ENCODE data around the gene TENT4A. TPM values are rescaled to one million over a fixed set of nuclear protein-coding genes. Genes with fewer than 3 reads are reported as not detected.

Gene TENT4A
- total and polyA plus RNA-seq, 2 experiments from 2014 or later = 6.8 to 14.1 TPM

DNA sequence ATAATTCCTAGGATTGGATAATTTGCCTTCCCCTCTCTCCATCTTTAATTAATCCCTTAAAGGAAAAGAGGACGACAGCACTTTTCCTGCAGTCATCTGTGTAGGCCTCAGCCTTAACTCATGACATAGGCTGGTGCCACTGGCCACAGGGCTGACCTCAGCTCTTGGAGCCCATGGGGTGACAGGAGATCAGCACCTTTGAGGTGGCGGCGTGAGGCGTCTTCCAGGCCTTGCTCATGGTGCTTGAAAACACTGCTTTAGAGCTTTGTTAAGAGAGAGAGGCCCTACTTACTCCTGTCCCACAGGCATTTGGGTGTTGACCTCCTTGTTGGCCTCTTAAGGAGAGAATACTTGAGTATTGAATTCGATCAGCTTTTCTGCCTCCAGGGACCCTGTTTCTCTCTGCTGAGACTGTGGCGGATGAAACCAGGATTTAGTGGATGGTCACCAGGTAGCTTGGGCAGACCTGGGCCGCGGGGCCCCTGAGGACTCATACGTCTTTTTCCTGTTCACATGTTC, 23.4 kb downstream of the TENT4A start:
- Histone ChIP-seq H3K27ac (no peak overlapping the region), H4K20me1 (ENCODE audit: insufficient read depth, poor library complexity, severe bottlenecking) (peaks cover 56% of the 10 kb centered on the region), H3K9me3 (ENCODE audit: low read depth) (no peaks in the 10 kb centered on the region), H3K4me1 (ENCODE audit: insufficient read depth) (peaks cover 5% of the 10 kb centered on the region), H3K79me2 (peaks cover 90% of the 10 kb centered on the region), H3K4me2 (no peak overlapping the region), H2AFZ (no peak overlapping the region), H3K36me3 (replicated peaks; ENCODE audit: insufficient read depth, low read depth) (no peaks in the 10 kb centered on the region), H3K4me3 (no peak overlapping the region), H3K27me3 (no peaks in the 10 kb centered on the region), H3K9me2 (replicated peaks; ENCODE audit: insufficient read depth) (no peaks in the 10 kb centered on the region)
- 96% methylated on average over 9 of the region's 9 CpGs for WGBS (ENCODE audit: low lambda C conversion rate, missing lambda C conversion rate)
- DNase-seq (ENCODE audit: low spot score) = no peak
- TF ChIP-seq EZH2 (IDR thresholded peaks at IDR 0.05; ENCODE audit: borderline replicate concordance) (no peak), EZH2phosphoT487 (IDR thresholded peaks at IDR 0.05; ENCODE audit: low read depth, severe bottlenecking, unreplicated experiment) (no peak)
- TF ChIP-seq, protein P1, sequence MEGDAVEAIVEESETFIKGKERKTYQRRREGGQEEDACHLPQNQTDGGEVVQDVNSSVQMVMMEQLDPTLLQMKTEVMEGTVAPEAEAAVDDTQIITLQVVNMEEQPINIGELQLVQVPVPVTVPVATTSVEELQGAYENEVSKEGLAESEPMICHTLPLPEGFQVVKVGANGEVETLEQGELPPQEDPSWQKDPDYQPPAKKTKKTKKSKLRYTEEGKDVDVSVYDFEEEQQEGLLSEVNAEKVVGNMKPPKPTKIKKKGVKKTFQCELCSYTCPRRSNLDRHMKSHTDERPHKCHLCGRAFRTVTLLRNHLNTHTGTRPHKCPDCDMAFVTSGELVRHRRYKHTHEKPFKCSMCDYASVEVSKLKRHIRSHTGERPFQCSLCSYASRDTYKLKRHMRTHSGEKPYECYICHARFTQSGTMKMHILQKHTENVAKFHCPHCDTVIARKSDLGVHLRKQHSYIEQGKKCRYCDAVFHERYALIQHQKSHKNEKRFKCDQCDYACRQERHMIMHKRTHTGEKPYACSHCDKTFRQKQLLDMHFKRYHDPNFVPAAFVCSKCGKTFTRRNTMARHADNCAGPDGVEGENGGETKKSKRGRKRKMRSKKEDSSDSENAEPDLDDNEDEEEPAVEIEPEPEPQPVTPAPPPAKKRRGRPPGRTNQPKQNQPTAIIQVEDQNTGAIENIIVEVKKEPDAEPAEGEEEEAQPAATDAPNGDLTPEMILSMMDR (IDR thresholded peaks at IDR 0.05; ENCODE audit: poor library complexity) = no peak

DNA sequence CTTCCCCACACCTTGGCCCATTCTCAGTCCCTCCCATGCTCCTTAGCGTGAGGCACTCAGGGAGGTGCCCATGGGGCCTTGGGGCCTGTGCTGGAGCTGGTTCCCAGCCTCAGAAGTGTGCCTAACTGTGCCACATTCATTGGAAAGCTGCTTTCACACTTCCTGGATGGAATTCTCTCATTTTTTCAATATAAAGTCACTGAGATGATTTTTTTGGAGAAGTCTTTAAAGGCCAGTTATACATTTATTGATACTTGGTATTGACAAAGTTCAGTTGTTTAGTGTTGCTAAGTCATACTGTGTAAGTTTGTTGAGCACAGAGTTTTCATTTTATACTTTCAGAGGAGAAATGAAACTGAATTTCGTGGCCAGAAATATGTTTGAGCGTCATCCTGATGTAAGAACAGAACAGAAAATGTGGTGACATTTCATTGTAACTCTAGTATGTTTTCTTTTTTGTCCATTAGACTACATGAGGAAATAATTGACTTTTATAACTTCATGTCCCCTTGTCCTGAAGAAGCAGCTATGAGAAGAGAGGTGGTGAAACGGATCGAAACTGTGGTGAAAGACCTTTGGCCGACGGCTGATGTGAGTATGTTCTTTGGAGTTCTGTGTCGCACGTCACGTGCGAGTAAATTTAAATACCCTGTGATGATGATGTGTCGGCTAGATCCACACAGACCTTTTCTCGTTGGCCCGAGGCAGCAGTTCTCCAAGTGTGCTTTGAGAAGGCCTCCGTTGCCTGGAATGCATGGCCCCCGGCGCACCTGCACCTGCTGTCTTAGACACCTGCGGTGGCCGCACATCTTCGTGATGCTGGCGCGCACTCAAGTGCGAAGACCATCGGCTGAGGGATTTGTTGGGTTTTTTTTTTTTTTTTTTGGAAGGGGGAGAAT, 24.1 kb downstream of the TENT4A start:
- Histone ChIP-seq H3K27ac (no peak overlapping the region), H3K36me3 (replicated peaks; ENCODE audit: insufficient read depth, low read depth) (no peaks in the 10 kb centered on the region)

DNA sequence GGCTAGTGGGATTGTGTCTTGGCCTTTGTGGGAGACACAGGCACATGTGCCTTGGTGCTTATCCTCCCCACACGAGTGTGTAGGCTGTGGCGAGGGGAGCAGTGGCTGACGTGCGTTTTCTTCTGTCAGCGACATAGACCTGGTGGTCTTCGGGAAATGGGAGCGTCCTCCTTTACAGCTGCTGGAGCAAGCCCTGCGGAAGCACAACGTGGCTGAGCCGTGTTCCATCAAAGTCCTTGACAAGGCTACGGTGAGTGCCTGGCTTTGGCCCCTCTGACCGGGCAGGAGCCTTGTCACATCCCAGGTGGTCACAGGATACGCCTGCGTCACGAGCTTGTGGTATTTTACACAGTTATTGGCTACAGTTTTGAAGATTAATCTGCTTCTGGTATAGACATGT, 26.4 kb downstream of the TENT4A start:
- no peaks in the 10 kb centered on the region for H3K9me2 ChIP-seq (replicated peaks; ENCODE audit: insufficient read depth)
- 97% methylated on average over 15 of the region's 15 CpGs for WGBS (ENCODE audit: low lambda C conversion rate, missing lambda C conversion rate)
- DNase-seq (ENCODE audit: low spot score) = no peak
- TF ChIP-seq, protein P1 (IDR thresholded peaks at IDR 0.05; ENCODE audit: poor library complexity) = no peak
- TF ChIP-seq EZH2phosphoT487 (IDR thresholded peaks at IDR 0.05; ENCODE audit: low read depth, severe bottlenecking, unreplicated experiment) (no peak), EZH2 (IDR thresholded peaks at IDR 0.05; ENCODE audit: borderline replicate concordance) (no peak)
- no peaks in the 10 kb centered on the region for H3K4me1 ChIP-seq (ENCODE audit: insufficient read depth)
- H3K27ac ChIP-seq = no peak overlapping the region
- H2AFZ ChIP-seq = no peak overlapping the region
- no peak overlapping the region for H3K4me2 ChIP-seq
- H3K9me3 ChIP-seq (ENCODE audit: low read depth) = no peaks in the 10 kb centered on the region
- H4K20me1 ChIP-seq (ENCODE audit: insufficient read depth, poor library complexity, severe bottlenecking) = peaks cover 26% of the 10 kb centered on the region
- no peaks in the 10 kb centered on the region for H3K27me3 ChIP-seq
- H3K4me3 ChIP-seq = no peak overlapping the region
- H3K79me2 ChIP-seq = peaks cover 60% of the 10 kb centered on the region
- H3K36me3 ChIP-seq (replicated peaks; ENCODE audit: insufficient read depth, low read depth) = no peaks in the 10 kb centered on the region

More for the DNA sequence above, 24.1 kb downstream of the TENT4A start:
- no peaks in the 10 kb centered on the region for H3K9me3 ChIP-seq (ENCODE audit: low read depth)
- H3K9me2 ChIP-seq (replicated peaks; ENCODE audit: insufficient read depth) = no peaks in the 10 kb centered on the region
- no peak for DNase-seq (ENCODE audit: low spot score)
- 97% methylated on average over 23 of the region's 24 CpGs for WGBS (ENCODE audit: low lambda C conversion rate, missing lambda C conversion rate)
- H3K27me3 ChIP-seq = no peaks in the 10 kb centered on the region
- no peak overlapping the region for H3K4me3 ChIP-seq
- H3K4me1 ChIP-seq (ENCODE audit: insufficient read depth) = no peaks in the 10 kb centered on the region
- H3K79me2 ChIP-seq = peaks cover 83% of the 10 kb centered on the region
- H2AFZ ChIP-seq = no peak overlapping the region
- peaks cover 49% of the 10 kb centered on the region for H4K20me1 ChIP-seq (ENCODE audit: insufficient read depth, poor library complexity, severe bottlenecking)
- no peak overlapping the region for H3K4me2 ChIP-seq
- TF ChIP-seq, protein P1 (IDR thresholded peaks at IDR 0.05; ENCODE audit: poor library complexity) = no peak
- TF ChIP-seq EZH2phosphoT487 (IDR thresholded peaks at IDR 0.05; ENCODE audit: low read depth, severe bottlenecking, unreplicated experiment) = no peak
- no peak for TF ChIP-seq EZH2 (IDR thresholded peaks at IDR 0.05; ENCODE audit: borderline replicate concordance)

Data from hepatocyte (in vitro differentiated cells).